Body of pancreas (tissue), 4 donors: ENCODE data around the gene GALNT3. TPM values are rescaled to one million over a fixed set of nuclear protein-coding genes. Genes with fewer than 3 reads are reported as not detected.

Source experiments
- ATAC-seq: fragments of 150-250 bp; one replicate; pipeline ENCODE4 v1.9.1; 2016
- DNase-seq, 4 donors: peaks; one replicate each; pipeline ENCODE4 v3.0.0-alpha.2; 2019
- H3K27ac ChIP-seq, 4 donors: fragments of 200-600 bp; sonication (generic); 1 replicate in 3 of 4; 2 replicates in 1 of 4; pipeline versions ENCODE4 v1.5.1 to v1.6.1; 2016 to 2019; ENCODE audit warnings: mild to moderate bottlenecking in 1 of 4, mixed read lengths in 1 of 4, moderate library complexity in 1 of 4
- H3K27me3 ChIP-seq, 2 donors: fragments of 200-600 bp; sonication (generic); one replicate each; pipeline ENCODE4 v1.6.0; 2016; ENCODE audit warnings: mild to moderate bottlenecking in 1 of 2
- H3K36me3 ChIP-seq, 2 donors: fragments of 200-600 bp; sonication (generic); replicated peaks in 1 of 2; 2 replicates each; pipeline ENCODE4 v1.5.1; 2016; ENCODE audit warnings: low read depth in 2 of 2; ENCODE audit not compliant: insufficient read depth in 1 of 2
- H3K4me1 ChIP-seq: fragments of 200-600 bp; sonication (generic); one replicate; pipeline ENCODE4 v1.6.0; 2016
- H3K4me3 ChIP-seq, 2 donors: fragments of 200-600 bp; sonication (generic); 1 replicate in 1 of 2; 2 replicates in 1 of 2; pipeline ENCODE4 v1.5.1; 2016 to 2019
- H3K9me3 ChIP-seq, 3 donors: fragments of 200-600 bp; sonication (generic); 1 replicate in 2 of 3; 2 replicates in 1 of 3; pipeline ENCODE4 v1.5.1; 2016
- CTCF ChIP-seq, 7 experiments: fragments of 450-650 bp in 4 of 7; fragments of 200-600 bp in 3 of 7; sonication (generic) in 3 of 7; IDR thresholded peaks; one replicate each; pipeline ENCODE4 v1.5.1; 2016 to 2019; ENCODE audit warnings: antibody characterized with exemption in 7 of 7
- POLR2A ChIP-seq, 3 donors: fragments of 450-650 bp; IDR thresholded peaks; one replicate each; pipeline ENCODE4 v1.6.1; 2016; ENCODE audit warnings: antibody characterized with exemption in 3 of 3, mild to moderate bottlenecking in 2 of 3
- WGBS, 2 donors: methylation state at CpG; one replicate each; pipeline ENCODE4 v1.1.5; 2017; 5-methylcytosine and 5-hydroxymethylcytosine counted together
- intact Hi-C: fragments of 100-400 bp; cut with DNase I; formaldehyde crosslinking; loops from one replicate; pipeline ENCODE4 v1.15.1; 2023
- total RNA-seq, 2 donors: library from RNA; depleted of rRNA; stranded (reverse); fragments of >200 nt; gene quantifications; one replicate each; pipeline ENCODE4 v1.1.0, GENCODE V29; 2016

The GALNT3 gene
- total RNA-seq, 2 donors from 2014 or later, result 29.7 to 64.9 TPM

GRCh38 chr2:165698444-165698884 lies 95.6 kb downstream of the GALNT3 start:
- Histone ChIP-seq H3K27me3 (no peaks in the 10 kb centered on the region), H3K27ac (no peak overlapping the region), H3K9me3 (no peaks in the 10 kb centered on the region), H3K36me3 (no peaks in the 10 kb centered on the region), H3K4me1 (no peaks in the 10 kb centered on the region), H3K4me3 (no peak overlapping the region)
- intact Hi-C loops, result no loop called here
- DNase-seq, result peak; percentile 37 to 60 (median 50)
- peak; percentile 79 for ATAC-seq
- TF ChIP-seq CTCF (IDR thresholded peaks at IDR 0.05) (peak in 6 of 7 experiments; percentile 30 to 61 (median 51)), POLR2A (IDR thresholded peaks at IDR 0.05) (no peak)
- 0 to 3% methylated on average over 4 of the region's 4 CpGs for WGBS, 2 donors

- Histone ChIP-seq H3K4me1 (no peaks in the 10 kb centered on the region), H3K27me3 (no peaks in the 10 kb centered on the region), H3K9me3 (no peaks in the 10 kb centered on the region), H3K4me3 (no peak overlapping the region), H3K27ac (no peak overlapping the region), H3K36me3 (no peaks in the 10 kb centered on the region)
- ATAC-seq (no peak), DNase-seq (no peak)
- intact Hi-C loops, result no loop called here
- 79 to 84% methylated on average over 4 of the region's 4 CpGs for WGBS, 2 donors
- TF ChIP-seq CTCF (IDR thresholded peaks at IDR 0.05), result no peak
- TF ChIP-seq POLR2A (IDR thresholded peaks at IDR 0.05), result no peak
Measured at GRCh38 chr2:165697748-165698443, 96.2 kb downstream of the GALNT3 start.

Other genes with a start within 250 kb of the GALNT3 start
- 10 to 100 TPM; 27.4 to 29.3 TPM for gene TTC21B, start 159.5 kb upstream of the GALNT3 start, total RNA-seq